CD4-positive, alpha-beta T cell treated with Interferon gamma for 1 hour (primary cell): ENCODE results near the gene DCUN1D4.

ENCODE experiments used
- DNase-seq: peaks from one replicate; pipeline ENCODE4 v3.0.0-alpha.2; 2020

Gene DCUN1D4

GRCh38 chr4:51842554-51843308 lies at the start of gene DCUN1D4:
DCUN1D4 (plus strand) TSS chr4:51843153; CDS start chr4:51843243, 90 bp downstream.
- DNase-seq, result peak; percentile 99

GRCh38 chr4:51820443-51821234 lies 22.3 kb upstream of the DCUN1D4 start:
- DNase-seq, result no peak

GRCh38 chr4:51825341-51825740 lies 17.6 kb upstream of the DCUN1D4 start:
- no peak for DNase-seq

GRCh38 chr4:51830156-51830720 lies 12.7 kb upstream of the DCUN1D4 start:
- no peak for DNase-seq

GRCh38 chr4:51831133-51831532 lies 11.8 kb upstream of the DCUN1D4 start:
- DNase-seq, result peak; percentile 53

- no peak for DNase-seq
Observed at GRCh38 chr4:51833236-51833635, 9.7 kb upstream of the DCUN1D4 start.

- DNase-seq, result no peak
Observed at GRCh38 chr4:51835079-51835478, 7.9 kb upstream of the DCUN1D4 start.

- DNase-seq, result no peak
Observed at GRCh38 chr4:51835855-51836254, 7.1 kb upstream of the DCUN1D4 start.

- no peak for DNase-seq
Observed at GRCh38 chr4:51836549-51836948, 6.4 kb upstream of the DCUN1D4 start.

GRCh38 chr4:51840781-51841180 lies 2.2 kb upstream of the DCUN1D4 start:
- DNase-seq, result no peak

- no peak for DNase-seq
Observed at GRCh38 chr4:51842167-51842553, 793 bp upstream of the DCUN1D4 start.

GRCh38 chr4:51843309-51844152 lies 578 bp downstream of the DCUN1D4 start:
- no peak for DNase-seq

- DNase-seq, result peak; percentile 82
Observed at GRCh38 chr4:51844153-51845054, 1.5 kb downstream of the DCUN1D4 start.

GRCh38 chr4:51845055-51845426 lies 2.1 kb downstream of the DCUN1D4 start:
- no peak for DNase-seq

GRCh38 chr4:51845711-51846110 lies 2.8 kb downstream of the DCUN1D4 start:
- DNase-seq, result no peak

- DNase-seq, result no peak
Observed at GRCh38 chr4:51849430-51849829, 6.5 kb downstream of the DCUN1D4 start.

- DNase-seq, result no peak
Observed at GRCh38 chr4:51850294-51850693, 7.3 kb downstream of the DCUN1D4 start.

- no peak for DNase-seq
Observed at GRCh38 chr4:51851090-51851936, 8.4 kb downstream of the DCUN1D4 start.

GRCh38 chr4:51851937-51852290 lies 9.0 kb downstream of the DCUN1D4 start:
- DNase-seq, result no peak

GRCh38 chr4:51853027-51853682 lies 10.2 kb downstream of the DCUN1D4 start:
- no peak for DNase-seq
